ENCODE measurements around the gene SURF4.

SURF4 gene

GRCh38 chr9:133419005-133419404, 43.1 kb upstream of the SURF4 start:
- no peak overlapping the region for H3K4me3 ChIP-seq (ENCODE audit: low read depth, low read length)
- in situ Hi-C loops (cut with HindIII; ENCODE audit: low sequenced_read_pairs): no loop called here
- TF ChIP-seq CTCF (IDR thresholded peaks at IDR 0.05; ENCODE audit: low read depth, low read length): no peak
- no peak for DNase-seq (ENCODE audit: low read depth, low spot score)

- H3K4me3 ChIP-seq (ENCODE audit: low read depth, low read length): peak within 1 kb of the TSS; percentile 93
- in situ Hi-C loops (cut with HindIII; ENCODE audit: low sequenced_read_pairs): no loop called here
- peak; percentile 90 for DNase-seq (ENCODE audit: low read depth, low spot score)
- no peak for TF ChIP-seq CTCF (IDR thresholded peaks at IDR 0.05; ENCODE audit: low read depth, low read length)
These were observed 41.9 kb upstream of the SURF4 start, which contains the start of gene REXO4 for GRCh38 chr9:133417541-133418461. REXO4 (minus strand) TSS chr9:133418010; CDS start chr9:133417844, 166 bp downstream.

- no peak for DNase-seq (ENCODE audit: low read depth, low spot score)
- in situ Hi-C loops (cut with HindIII; ENCODE audit: low sequenced_read_pairs): no loop called here
- no peak overlapping the region for H3K4me3 ChIP-seq (ENCODE audit: low read depth, low read length)
- no peak for TF ChIP-seq CTCF (IDR thresholded peaks at IDR 0.05; ENCODE audit: low read depth, low read length)
These were observed 39.3 kb upstream of the SURF4 start for GRCh38 chr9:133415170-133415569.

- in situ Hi-C loops (cut with HindIII; ENCODE audit: low sequenced_read_pairs): no loop called here
- TF ChIP-seq CTCF (IDR thresholded peaks at IDR 0.05; ENCODE audit: low read depth, low read length): no peak
These were observed 32.2 kb upstream of the SURF4 start for GRCh38 chr9:133408042-133408441.

GRCh38 chr9:133406480-133407307, 30.8 kb upstream of the SURF4 start:
- TF ChIP-seq CTCF (IDR thresholded peaks at IDR 0.05; ENCODE audit: low read depth, low read length): peak; percentile 97
- peak; percentile 71 for DNase-seq (ENCODE audit: low read depth, low spot score)
- H3K4me3 ChIP-seq (ENCODE audit: low read depth, low read length): no peak overlapping the region
- in situ Hi-C loops (cut with HindIII; ENCODE audit: low sequenced_read_pairs): no loop called here

More at GRCh38 chr9:133408042-133408441, 32.2 kb upstream of the SURF4 start:
- H3K4me3 ChIP-seq (ENCODE audit: low read depth, low read length): no peak overlapping the region
- DNase-seq (ENCODE audit: low read depth, low spot score): no peak
